NCI-H128 (cell line): ENCODE results near the gene NTRK1.
"Not testable (repeated sequence)": the region's sequence is repeated elsewhere in the genome, so short reads cannot be mapped to it uniquely, and the experiment has no call there.

ENCODE experiments used
- DNase-seq: peaks from one replicate; lab custom pipeline; 2025; ENCODE audit not compliant: unreplicated experiment; lab: John Stamatoyannopoulos, UW

NTRK1 gene

GRCh38 chr1:156912861-156913808, 52.5 kb downstream of the NTRK1 start:
- DNase-seq = no peak

GRCh38 chr1:156913809-156914387, 53.2 kb downstream of the NTRK1 start:
- DNase-seq = no peak

GRCh38 chr1:156914440-156914856, 53.8 kb downstream of the NTRK1 start:
- DNase-seq = no peak

GRCh38 chr1:156920233-156921052, 59.8 kb downstream of the NTRK1 start, which contains the start of gene LRRC71:
Gene LRRC71, plus strand, starts transcription at chr1:156920632. Its CDS starts 172 bp downstream, at chr1:156920804.
- peak; percentile 38 for DNase-seq

GRCh38 chr1:156921053-156921529, 60.4 kb downstream of the NTRK1 start:
- no peak for DNase-seq

- no peak for DNase-seq
Measured at GRCh38 chr1:156922986-156923669, 62.5 kb downstream of the NTRK1 start.

- no peak for DNase-seq
Measured at GRCh38 chr1:156923670-156924477, 63.2 kb downstream of the NTRK1 start.

GRCh38 chr1:156924478-156925153, 64.0 kb downstream of the NTRK1 start:
- DNase-seq = no peak

- no peak for DNase-seq
Measured at GRCh38 chr1:156925154-156926010, 64.7 kb downstream of the NTRK1 start.

- peak; percentile 24 for DNase-seq
Measured at GRCh38 chr1:156926175-156926574, 65.5 kb downstream of the NTRK1 start.

- not testable (repeated sequence) for DNase-seq
Measured at GRCh38 chr1:156926695-156927094, 66.0 kb downstream of the NTRK1 start.

GRCh38 chr1:156927215-156928042, 66.8 kb downstream of the NTRK1 start:
- DNase-seq = peak; percentile 70

GRCh38 chr1:156928043-156928602, 67.5 kb downstream of the NTRK1 start:
- DNase-seq = no peak

- DNase-seq = no peak
Measured at GRCh38 chr1:156929596-156930238, 69.1 kb downstream of the NTRK1 start.

- DNase-seq = no peak
Measured at GRCh38 chr1:156930483-156930882, 69.8 kb downstream of the NTRK1 start.
